Ishikawa (cell line): ENCODE data around the gene CLEC19A.

Experiments
- CEBPB ChIP-seq: IDR thresholded peaks from 2 replicates; pipeline ENCODE4 v1.6.1; 2012
- CREB1 ChIP-seq: IDR thresholded peaks from 2 replicates; pipeline ENCODE4 v1.6.1; 2012; ENCODE audit warnings: low read depth
- EGR1 ChIP-seq: IDR thresholded peaks from 2 replicates; pipeline ENCODE4 v1.6.1; 2012
- EP300 ChIP-seq: IDR thresholded peaks from 2 replicates; pipeline ENCODE4 v1.6.1; 2012; ENCODE audit warnings: borderline replicate concordance
- FOXM1 ChIP-seq: IDR thresholded peaks from 2 replicates; pipeline ENCODE4 v1.6.1; 2012; ENCODE audit warnings: low read depth, borderline replicate concordance
- NFIC ChIP-seq: IDR thresholded peaks from 2 replicates; pipeline ENCODE4 v1.6.1; 2012
- RAD21 ChIP-seq: IDR thresholded peaks from 2 replicates; pipeline ENCODE4 v1.6.1; 2012; ENCODE audit warnings: low read depth
- TAF1 ChIP-seq: IDR thresholded peaks from 2 replicates; pipeline ENCODE4 v1.6.1; 2012; ENCODE audit warnings: low read depth, mild to moderate bottlenecking
- TCF12 ChIP-seq: IDR thresholded peaks from 2 replicates; pipeline ENCODE4 v1.6.1; 2012; ENCODE audit warnings: low read depth
- TEAD4 ChIP-seq: IDR thresholded peaks from 2 replicates; pipeline ENCODE4 v1.6.1; 2012
- USF1 ChIP-seq: IDR thresholded peaks from 2 replicates; pipeline ENCODE4 v1.6.1; 2012
- YY1 ChIP-seq: IDR thresholded peaks from 2 replicates; pipeline ENCODE4 v1.6.1; 2012; ENCODE audit warnings: low read depth
- ZBTB7A ChIP-seq: IDR thresholded peaks from 2 replicates; pipeline ENCODE4 v1.6.1; 2012; ENCODE audit warnings: low read depth
- TF ChIP-seq, protein P1 (sequence below): IDR thresholded peaks from 2 replicates; pipeline ENCODE4 v1.6.1; 2012; ENCODE audit warnings: low read depth, mild to moderate bottlenecking
- TF ChIP-seq, protein P2 (sequence below): IDR thresholded peaks from 2 replicates; pipeline ENCODE4 v1.6.1; 2012

CLEC19A gene

GRCh38 chr16:19354371-19354770 is 68.8 kb downstream of the CLEC19A start:
- TF ChIP-seq TCF12: no peak
- TF ChIP-seq EGR1: no peak
- no peak for TF ChIP-seq TEAD4
- TF ChIP-seq EP300: no peak
- no peak for TF ChIP-seq CEBPB
- no peak for TF ChIP-seq ZBTB7A
- TF ChIP-seq NFIC: no peak
- no peak for TF ChIP-seq FOXM1
- TF ChIP-seq, protein P1, sequence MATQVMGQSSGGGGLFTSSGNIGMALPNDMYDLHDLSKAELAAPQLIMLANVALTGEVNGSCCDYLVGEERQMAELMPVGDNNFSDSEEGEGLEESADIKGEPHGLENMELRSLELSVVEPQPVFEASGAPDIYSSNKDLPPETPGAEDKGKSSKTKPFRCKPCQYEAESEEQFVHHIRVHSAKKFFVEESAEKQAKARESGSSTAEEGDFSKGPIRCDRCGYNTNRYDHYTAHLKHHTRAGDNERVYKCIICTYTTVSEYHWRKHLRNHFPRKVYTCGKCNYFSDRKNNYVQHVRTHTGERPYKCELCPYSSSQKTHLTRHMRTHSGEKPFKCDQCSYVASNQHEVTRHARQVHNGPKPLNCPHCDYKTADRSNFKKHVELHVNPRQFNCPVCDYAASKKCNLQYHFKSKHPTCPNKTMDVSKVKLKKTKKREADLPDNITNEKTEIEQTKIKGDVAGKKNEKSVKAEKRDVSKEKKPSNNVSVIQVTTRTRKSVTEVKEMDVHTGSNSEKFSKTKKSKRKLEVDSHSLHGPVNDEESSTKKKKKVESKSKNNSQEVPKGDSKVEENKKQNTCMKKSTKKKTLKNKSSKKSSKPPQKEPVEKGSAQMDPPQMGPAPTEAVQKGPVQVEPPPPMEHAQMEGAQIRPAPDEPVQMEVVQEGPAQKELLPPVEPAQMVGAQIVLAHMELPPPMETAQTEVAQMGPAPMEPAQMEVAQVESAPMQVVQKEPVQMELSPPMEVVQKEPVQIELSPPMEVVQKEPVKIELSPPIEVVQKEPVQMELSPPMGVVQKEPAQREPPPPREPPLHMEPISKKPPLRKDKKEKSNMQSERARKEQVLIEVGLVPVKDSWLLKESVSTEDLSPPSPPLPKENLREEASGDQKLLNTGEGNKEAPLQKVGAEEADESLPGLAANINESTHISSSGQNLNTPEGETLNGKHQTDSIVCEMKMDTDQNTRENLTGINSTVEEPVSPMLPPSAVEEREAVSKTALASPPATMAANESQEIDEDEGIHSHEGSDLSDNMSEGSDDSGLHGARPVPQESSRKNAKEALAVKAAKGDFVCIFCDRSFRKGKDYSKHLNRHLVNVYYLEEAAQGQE: no peak
- TF ChIP-seq YY1: no peak
- TF ChIP-seq USF1: no peak

DNA sequence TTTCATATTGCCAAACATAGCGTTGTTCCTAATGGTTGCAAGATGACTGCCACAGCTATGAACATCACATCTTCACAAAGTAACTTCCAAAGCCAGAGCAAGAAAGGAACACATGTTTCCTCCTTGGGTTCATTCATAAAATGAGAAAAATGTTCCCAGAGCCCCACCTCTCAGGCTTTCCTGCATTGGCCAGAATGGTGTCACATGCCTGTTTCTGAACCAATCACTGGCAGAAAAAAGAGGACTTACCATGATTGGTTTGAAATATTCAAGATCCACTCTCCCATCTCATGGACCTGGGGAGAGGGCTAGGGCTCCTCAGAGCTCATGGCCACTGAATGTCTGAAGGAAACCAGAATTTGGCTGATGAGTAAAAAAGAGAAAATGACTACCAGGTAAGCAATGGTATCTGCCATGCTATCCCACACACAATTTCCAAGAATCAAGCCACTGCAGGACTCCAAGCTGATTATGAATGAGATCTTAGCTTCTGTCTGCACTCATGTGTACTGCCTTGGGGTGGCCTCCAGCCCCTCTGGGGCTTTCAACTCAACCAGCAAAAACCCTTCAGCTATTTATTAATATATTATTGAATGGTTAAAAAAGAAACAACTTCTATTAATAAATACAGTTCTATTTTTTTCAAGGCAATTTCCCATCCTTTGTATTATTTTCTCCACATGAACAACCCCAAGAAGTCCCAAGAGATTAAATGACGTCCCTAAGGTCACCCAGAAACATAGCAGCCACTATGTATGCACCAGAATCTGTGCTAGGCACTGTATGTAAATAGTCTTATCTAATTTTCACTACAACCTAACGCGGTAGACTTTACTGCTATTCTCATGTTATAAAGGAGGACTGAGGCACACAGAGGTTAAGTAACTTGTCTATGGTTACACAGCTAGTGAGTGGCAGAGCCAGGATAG is 70.8 kb downstream of the CLEC19A start:
- TF ChIP-seq CREB1 (no peak), USF1 (peak; percentile 35; the same call in 1 of the 2 replicates)

DNA sequence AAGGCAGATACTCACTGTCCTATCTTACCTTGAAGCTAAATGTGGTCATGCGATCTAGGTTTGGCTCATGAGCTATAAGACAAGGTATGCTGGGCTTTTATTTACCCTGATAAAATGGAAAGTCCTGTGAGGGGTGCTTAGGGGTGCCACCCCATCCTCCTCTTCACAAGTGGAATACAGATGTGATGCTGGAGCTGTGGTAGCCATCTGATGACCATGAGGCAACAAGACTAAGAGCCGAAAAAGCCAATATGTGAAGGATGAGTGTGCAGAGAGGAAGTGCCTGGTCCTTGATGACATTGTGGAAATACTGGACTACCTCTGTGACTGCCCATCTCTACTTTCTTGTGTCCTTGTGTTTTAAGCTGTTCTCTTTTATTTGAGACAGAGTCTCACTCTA is 74.0 kb downstream of the CLEC19A start:
- TF ChIP-seq, protein P1: no peak
- TF ChIP-seq CEBPB (no peak), TAF1 (no peak), NFIC (no peak), FOXM1 (no peak), CREB1 (no peak), EGR1 (no peak), USF1 (no peak), TCF12 (no peak), EP300 (no peak), ZBTB7A (no peak), TEAD4 (no peak), RAD21 (no peak)
- TF ChIP-seq, protein P2, sequence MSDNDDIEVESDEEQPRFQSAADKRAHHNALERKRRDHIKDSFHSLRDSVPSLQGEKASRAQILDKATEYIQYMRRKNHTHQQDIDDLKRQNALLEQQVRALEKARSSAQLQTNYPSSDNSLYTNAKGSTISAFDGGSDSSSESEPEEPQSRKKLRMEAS: no peak
